PFSK-1 (cell line): Measurements from ENCODE around the gene SLC6A2.

Experiments
- POLR2AphosphoS5 ChIP-seq: IDR thresholded peaks from 2 replicates; pipeline ENCODE4 v1.6.1; 2012; ENCODE audit warnings: low read depth, mild to moderate bottlenecking, control low read depth, low read length, moderate library complexity
- TAF1 ChIP-seq: IDR thresholded peaks from 2 replicates; pipeline ENCODE4 v1.6.1; 2012; ENCODE audit warnings: low read length, control low read depth, borderline replicate concordance; ENCODE audit not compliant: insufficient read depth
- TF ChIP-seq, protein P1 (sequence below), 2 experiments: IDR thresholded peaks; 2 replicates each; pipeline versions ENCODE4 v1.6.1 to v1.8.0; 2011 to 2012; ENCODE audit warnings: low read depth in 2 of 2, low read length in 2 of 2, control low read depth in 1 of 2, inconsistent platforms in 1 of 2, mild to moderate bottlenecking in 1 of 2, moderate library complexity in 1 of 2; ENCODE audit not compliant: insufficient read depth in 1 of 2

DNA sequence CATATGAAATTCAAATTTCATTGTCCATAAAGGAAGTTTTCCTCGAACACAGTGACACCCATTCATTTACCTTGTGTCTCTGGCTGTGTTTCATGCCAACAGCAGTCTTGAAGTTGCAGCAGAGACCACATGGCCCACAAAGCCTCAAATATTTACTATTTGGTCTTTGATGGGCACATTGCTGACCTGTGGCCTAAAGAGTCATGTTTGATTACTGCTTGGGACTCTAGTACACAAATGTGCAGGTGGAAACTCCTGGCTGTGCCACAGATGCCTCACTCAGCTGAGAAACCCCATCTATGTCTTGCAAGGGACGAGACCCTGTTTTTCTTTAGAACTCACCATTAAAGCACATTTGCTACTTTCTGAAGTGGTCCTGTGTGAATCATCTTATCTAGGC is 76.7 kb downstream of the SLC6A2 start:
- no peak for TF ChIP-seq POLR2AphosphoS5
- TF ChIP-seq, protein P1, sequence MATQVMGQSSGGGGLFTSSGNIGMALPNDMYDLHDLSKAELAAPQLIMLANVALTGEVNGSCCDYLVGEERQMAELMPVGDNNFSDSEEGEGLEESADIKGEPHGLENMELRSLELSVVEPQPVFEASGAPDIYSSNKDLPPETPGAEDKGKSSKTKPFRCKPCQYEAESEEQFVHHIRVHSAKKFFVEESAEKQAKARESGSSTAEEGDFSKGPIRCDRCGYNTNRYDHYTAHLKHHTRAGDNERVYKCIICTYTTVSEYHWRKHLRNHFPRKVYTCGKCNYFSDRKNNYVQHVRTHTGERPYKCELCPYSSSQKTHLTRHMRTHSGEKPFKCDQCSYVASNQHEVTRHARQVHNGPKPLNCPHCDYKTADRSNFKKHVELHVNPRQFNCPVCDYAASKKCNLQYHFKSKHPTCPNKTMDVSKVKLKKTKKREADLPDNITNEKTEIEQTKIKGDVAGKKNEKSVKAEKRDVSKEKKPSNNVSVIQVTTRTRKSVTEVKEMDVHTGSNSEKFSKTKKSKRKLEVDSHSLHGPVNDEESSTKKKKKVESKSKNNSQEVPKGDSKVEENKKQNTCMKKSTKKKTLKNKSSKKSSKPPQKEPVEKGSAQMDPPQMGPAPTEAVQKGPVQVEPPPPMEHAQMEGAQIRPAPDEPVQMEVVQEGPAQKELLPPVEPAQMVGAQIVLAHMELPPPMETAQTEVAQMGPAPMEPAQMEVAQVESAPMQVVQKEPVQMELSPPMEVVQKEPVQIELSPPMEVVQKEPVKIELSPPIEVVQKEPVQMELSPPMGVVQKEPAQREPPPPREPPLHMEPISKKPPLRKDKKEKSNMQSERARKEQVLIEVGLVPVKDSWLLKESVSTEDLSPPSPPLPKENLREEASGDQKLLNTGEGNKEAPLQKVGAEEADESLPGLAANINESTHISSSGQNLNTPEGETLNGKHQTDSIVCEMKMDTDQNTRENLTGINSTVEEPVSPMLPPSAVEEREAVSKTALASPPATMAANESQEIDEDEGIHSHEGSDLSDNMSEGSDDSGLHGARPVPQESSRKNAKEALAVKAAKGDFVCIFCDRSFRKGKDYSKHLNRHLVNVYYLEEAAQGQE (IDR thresholded peaks at IDR 0.05; ENCODE audit: insufficient read depth in 1 of 2, low read depth in 2 of 2, low read length in 2 of 2), result no peak
- no peak for TF ChIP-seq TAF1
